H7 (cell line): ENCODE data around the gene ADARB2. TPM values are rescaled to one million over a fixed set of nuclear protein-coding genes. Genes with fewer than 3 reads are reported as not detected.

ENCODE experiments used
- DNase-seq: peaks from one replicate; pipeline ENCODE4 v3.0.0; 2012
- H3K27me3 ChIP-seq: 2 replicates; pipeline ENCODE4 v1.6.0; 2011; ENCODE audit warnings: mild to moderate bottlenecking, low read length; ENCODE audit not compliant: control insufficient read depth, insufficient read depth
- H3K36me3 ChIP-seq: replicated peaks from 2 replicates; pipeline ENCODE4 v1.5.1; 2011; ENCODE audit warnings: low read length; ENCODE audit not compliant: control insufficient read depth, insufficient read depth
- H3K4me3 ChIP-seq: 2 replicates; pipeline ENCODE4 v1.5.1; 2011; ENCODE audit warnings: low read depth, mild to moderate bottlenecking, control low read depth, low read length, moderate library complexity; ENCODE audit not compliant: insufficient read depth
- total RNA-seq: library from RNA; depleted of rRNA; stranded (reverse); fragments of >200 nt; shearing (Covaris generic); gene quantifications from 2 replicates; pipeline ENCODE4 v1.2.3, GENCODE V29; 2014

ADARB2 gene
- total RNA-seq, 1 experiment from 2014 or later: 1.5 TPM

DNA sequence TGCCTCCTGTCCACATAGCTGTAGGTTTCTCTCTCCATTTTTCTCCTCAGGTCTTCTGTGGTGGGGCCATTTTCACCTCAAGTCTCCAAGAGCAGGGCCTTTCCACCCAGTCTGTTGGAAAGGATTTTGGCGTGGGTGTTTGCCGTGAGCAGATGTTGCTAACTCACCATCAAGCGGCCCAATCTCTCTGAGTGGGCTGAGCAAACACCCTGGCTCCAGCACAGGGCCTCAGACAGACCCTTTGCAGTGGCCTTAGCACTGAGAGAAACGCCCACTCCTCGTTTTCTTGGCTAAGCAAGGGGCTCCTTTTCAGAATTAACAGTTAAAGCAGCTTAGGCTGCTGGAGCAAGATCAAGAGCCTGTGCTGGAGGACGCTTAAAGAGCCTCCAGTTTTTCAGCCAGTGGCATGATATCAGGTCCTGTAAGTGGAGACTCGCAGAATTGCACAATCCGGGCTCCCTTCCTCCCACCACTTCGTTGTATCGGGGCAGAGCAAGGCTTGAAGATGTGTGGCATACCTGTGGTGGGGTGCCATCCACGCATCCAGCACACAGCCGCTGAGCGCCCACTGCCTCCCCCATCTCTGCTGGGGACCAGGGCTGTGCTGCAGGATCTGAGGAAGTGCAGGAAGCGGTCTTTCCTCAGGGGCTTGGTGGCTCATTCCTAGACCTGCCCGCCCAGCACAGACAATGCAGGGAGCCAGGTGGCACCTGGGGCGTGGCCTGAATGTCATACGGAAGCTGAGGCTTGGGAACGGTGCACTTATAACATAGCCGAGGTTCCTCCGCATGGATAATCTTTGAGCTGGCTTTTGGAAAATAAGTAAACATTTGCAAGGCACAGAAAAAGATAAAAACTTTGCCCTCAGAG lies 142.7 kb downstream of the ADARB2 start:
- no peak overlapping the region for H3K4me3 ChIP-seq
- no peaks in the 10 kb centered on the region for H3K36me3 ChIP-seq
- no peaks in the 10 kb centered on the region for H3K27me3 ChIP-seq
- DNase-seq: peak; percentile 44

DNA sequence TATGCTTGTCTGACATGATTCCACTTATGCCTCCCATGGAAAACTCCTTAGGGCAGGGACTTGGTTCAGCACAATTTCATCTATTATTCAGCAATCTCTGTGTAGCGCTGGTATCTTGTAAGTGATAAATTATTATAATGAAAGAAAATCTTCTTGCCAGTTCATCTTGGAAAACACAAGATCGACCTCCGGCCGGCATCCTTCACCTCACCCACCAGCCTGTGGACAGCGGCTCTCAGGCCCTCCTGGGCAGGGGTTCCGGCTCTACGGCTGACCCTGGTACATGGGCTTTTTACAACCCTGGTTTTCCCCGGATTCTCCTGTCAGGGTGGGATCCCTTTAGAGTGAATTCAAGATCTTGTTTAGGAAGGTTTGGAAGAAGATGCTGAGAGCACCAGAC lies 145.6 kb downstream of the ADARB2 start:
- H3K27me3 ChIP-seq: no peaks in the 10 kb centered on the region
- no peak for DNase-seq
- no peak overlapping the region for H3K4me3 ChIP-seq
- H3K36me3 ChIP-seq: no peaks in the 10 kb centered on the region

- DNase-seq: no peak
- Histone ChIP-seq H3K4me3 (no peak overlapping the region), H3K36me3 (no peaks in the 10 kb centered on the region), H3K27me3 (no peaks in the 10 kb centered on the region)
These were observed 146.3 kb downstream of the ADARB2 start for GRCh38 chr10:1591045-1591444.

GRCh38 chr10:1589257-1589656 lies 148.1 kb downstream of the ADARB2 start:
- Histone ChIP-seq H3K36me3 (no peaks in the 10 kb centered on the region), H3K27me3 (no peaks in the 10 kb centered on the region), H3K4me3 (no peak overlapping the region)
- DNase-seq: no peak

GRCh38 chr10:1582739-1583138 lies 154.6 kb downstream of the ADARB2 start:
- Histone ChIP-seq H3K4me3 (no peak overlapping the region), H3K36me3 (no peaks in the 10 kb centered on the region), H3K27me3 (no peaks in the 10 kb centered on the region)
- no peak for DNase-seq

- DNase-seq: peak; percentile 78
- H3K27me3 ChIP-seq: no peaks in the 10 kb centered on the region
These were observed 156.1 kb downstream of the ADARB2 start for GRCh38 chr10:1581189-1581588.

DNA sequence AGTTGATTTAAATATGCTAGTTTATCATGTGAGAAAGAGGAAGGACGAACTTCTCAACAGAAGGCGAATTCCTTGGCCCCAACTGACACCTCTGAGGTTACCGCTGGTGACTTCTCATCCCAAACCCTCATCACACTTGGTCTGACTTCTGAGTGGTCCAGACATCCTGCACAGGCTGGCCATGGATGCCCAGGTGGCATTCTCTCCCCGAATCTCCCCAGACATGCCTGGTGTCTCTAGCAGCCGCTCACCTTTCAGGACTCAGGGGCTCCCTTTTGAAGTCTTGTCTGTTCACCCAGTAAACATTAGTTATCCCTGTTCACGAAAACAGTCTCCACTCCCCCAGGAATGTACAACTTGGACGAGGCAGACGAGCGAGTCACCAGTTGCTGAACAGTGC lies 157.7 kb downstream of the ADARB2 start:
- no peak for DNase-seq
- H3K27me3 ChIP-seq: no peaks in the 10 kb centered on the region
- H3K36me3 ChIP-seq: no peaks in the 10 kb centered on the region
- no peak overlapping the region for H3K4me3 ChIP-seq

More at GRCh38 chr10:1581189-1581588, 156.1 kb downstream of the ADARB2 start:
- Histone ChIP-seq H3K4me3 (no peak overlapping the region), H3K36me3 (no peaks in the 10 kb centered on the region)

DNA sequence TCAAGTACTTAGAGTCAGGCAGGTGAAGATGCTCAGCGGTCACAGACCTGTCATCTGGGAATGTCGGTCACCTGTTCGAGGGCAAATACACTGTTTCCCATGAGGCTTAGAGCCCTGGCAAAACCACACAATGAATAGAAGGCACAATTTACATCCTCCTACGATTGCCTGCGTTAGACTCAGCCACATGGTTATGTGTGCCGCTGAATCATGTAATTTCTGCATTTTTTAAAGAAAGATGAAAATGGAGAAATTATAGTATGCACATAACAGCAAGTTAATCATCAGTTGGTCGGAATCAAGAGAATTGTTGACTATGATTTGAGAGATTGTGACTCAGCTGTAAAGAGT lies 158.2 kb downstream of the ADARB2 start:
- Histone ChIP-seq H3K4me3 (no peak overlapping the region), H3K36me3 (no peaks in the 10 kb centered on the region), H3K27me3 (no peaks in the 10 kb centered on the region)
- DNase-seq: no peak

- no peak overlapping the region for H3K4me3 ChIP-seq
- no peaks in the 10 kb centered on the region for H3K36me3 ChIP-seq
- DNase-seq: no peak
- H3K27me3 ChIP-seq: no peaks in the 10 kb centered on the region
These were observed 158.8 kb downstream of the ADARB2 start for GRCh38 chr10:1578392-1579140.

DNA sequence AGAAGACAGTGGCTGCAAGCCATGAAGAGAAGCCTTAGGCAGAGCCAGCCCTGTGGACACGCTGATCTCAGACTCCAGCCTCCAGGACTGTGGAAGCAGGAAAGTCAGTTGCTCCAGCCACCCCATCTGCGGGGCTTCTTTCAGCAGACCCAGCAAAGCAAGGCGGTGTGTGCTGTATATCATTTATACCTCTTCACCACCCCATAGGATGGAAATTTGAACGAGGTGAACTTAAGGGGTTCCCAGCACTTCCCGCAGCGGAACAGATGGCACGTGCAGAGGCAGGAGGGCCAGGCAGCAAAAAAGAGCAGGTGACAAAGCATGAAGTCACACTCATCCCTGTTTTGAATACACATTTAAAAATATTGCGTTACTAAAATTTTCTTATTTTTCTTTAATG lies 159.4 kb downstream of the ADARB2 start:
- no peaks in the 10 kb centered on the region for H3K36me3 ChIP-seq
- no peak for DNase-seq
- no peaks in the 10 kb centered on the region for H3K27me3 ChIP-seq
- no peak overlapping the region for H3K4me3 ChIP-seq

DNA sequence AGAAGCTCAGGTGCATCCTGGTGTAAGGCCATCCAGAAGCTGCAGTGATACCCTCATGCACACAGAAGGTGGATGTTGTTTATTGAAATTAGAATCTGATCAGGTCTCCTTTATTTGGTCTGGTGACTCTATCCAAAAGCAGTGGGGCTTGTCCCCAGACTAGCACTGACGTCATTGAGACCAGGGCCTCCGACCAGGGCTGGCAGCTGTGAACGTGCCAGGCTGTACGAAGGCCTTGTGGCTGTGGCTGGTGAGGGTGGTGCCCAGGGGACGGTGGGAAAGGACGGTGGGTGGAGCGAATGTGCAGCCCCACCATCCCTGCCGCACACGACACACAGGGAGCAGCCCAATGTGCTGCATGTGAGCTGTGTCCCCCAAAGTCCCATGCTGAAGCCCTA lies 160.0 kb downstream of the ADARB2 start:
- H3K27me3 ChIP-seq: no peaks in the 10 kb centered on the region
- H3K4me3 ChIP-seq: no peak overlapping the region
- DNase-seq: no peak
- H3K36me3 ChIP-seq: no peaks in the 10 kb centered on the region

DNA sequence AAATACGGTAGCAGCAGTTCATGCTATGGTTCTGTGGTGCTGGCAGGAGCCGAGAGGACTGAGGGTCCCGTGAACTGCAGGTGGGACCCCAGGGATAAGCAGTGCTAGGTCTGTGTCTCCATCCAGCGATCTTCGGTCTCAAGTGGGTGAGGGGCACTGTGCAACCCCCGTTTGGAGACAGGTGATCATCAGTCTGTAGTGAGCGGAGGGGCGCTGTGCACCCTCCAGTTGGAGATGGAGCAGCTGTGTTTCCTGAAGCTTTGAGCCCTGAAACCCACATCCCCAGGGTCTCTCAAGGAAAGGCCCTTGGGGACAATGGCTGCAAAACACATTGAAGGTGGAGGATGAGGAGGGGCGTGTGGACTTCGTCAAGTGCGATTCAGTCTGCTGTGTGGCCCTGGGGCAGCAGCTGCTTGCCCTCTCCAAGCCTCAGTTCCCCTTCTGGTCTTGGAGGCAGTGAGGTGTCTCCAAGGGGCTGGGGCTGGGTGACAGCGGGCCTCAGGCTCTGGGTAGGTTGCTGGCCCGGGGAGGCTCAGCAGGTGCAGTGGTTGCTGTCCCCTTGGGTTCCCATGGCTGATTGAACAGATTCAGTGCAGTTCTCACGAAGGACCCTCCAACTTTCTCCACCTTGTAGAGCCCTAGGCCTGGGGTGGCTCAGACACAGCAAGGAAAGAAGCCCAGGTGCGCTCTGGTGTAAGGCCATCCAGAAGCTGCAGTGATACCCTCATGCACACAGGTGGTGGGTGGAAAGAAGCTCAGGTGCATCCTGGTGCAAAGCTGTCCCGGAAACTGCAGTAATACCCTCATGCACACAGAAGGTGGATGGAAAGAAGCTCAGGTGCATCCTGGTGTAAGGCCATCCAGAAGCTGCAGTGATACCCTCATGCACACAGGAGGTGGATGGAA lies 160.6 kb downstream of the ADARB2 start:
- Histone ChIP-seq H3K36me3 (no peaks in the 10 kb centered on the region), H3K4me3 (no peak overlapping the region), H3K27me3 (no peaks in the 10 kb centered on the region)
- DNase-seq: no peak

- Histone ChIP-seq H3K27me3 (no peaks in the 10 kb centered on the region), H3K36me3 (no peaks in the 10 kb centered on the region), H3K4me3 (no peak overlapping the region)
- DNase-seq: no peak
These were observed 161.7 kb downstream of the ADARB2 start for GRCh38 chr10:1575481-1576244.

DNA sequence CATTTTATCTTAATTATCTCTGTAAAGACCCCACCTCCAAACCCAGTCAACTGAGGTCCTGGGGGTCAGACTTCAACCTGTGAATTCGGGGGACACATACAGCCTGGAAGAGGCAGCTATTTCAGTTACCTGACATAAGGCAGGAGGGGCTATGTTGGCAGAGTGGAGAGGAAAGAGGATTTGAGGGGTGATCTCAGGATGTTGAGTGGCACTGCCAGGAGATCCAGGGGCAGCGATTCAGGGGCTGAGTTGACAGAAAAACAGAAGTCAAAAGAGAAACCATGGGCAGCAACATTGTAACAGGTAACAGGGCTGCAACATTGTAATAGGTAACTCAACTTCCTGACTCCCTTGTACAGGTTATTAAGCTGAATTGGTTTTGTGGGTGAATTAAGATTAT lies 162.6 kb downstream of the ADARB2 start:
- no peak for DNase-seq
- no peak overlapping the region for H3K4me3 ChIP-seq
- H3K36me3 ChIP-seq: no peaks in the 10 kb centered on the region
- no peaks in the 10 kb centered on the region for H3K27me3 ChIP-seq
